ENCODE results near the gene SRGAP2B.
"Not testable (repeated sequence)": the region's sequence is repeated elsewhere in the genome, so short reads cannot be mapped to it uniquely, and the experiment has no call there.

Gene SRGAP2B

GRCh38 chr1:145095284-145096057 lies at the start of gene SRGAP2B, which contains the start of gene FAM72D:
TSS of gene SRGAP2B (minus strand) at chr1:145095328. CDS start at chr1:145092901, 2,427 bp downstream.
TSS of gene FAM72D (plus strand) at chr1:145095974. CDS start at chr1:145096848, 874 bp downstream.
- not testable (repeated sequence) for DNase-seq (ENCODE audit: low spot score)

- DNase-seq (ENCODE audit: low spot score) = not testable (repeated sequence)
Observed at GRCh38 chr1:145144264-145144913, 49.3 kb upstream of the SRGAP2B start.

GRCh38 chr1:145140549-145140948 lies 45.4 kb upstream of the SRGAP2B start:
- not testable (repeated sequence) for DNase-seq (ENCODE audit: low spot score)

GRCh38 chr1:145134476-145134875 lies 39.3 kb upstream of the SRGAP2B start:
- DNase-seq (ENCODE audit: low spot score) = not testable (repeated sequence)

- DNase-seq (ENCODE audit: low spot score) = not testable (repeated sequence)
Observed at GRCh38 chr1:145128697-145129469, 33.8 kb upstream of the SRGAP2B start.

GRCh38 chr1:145127144-145127543 lies 32.0 kb upstream of the SRGAP2B start:
- not testable (repeated sequence) for DNase-seq (ENCODE audit: low spot score)

GRCh38 chr1:145125112-145125511 lies 30.0 kb upstream of the SRGAP2B start:
- not testable (repeated sequence) for DNase-seq (ENCODE audit: low spot score)

GRCh38 chr1:145123992-145124641 lies 29.0 kb upstream of the SRGAP2B start:
- DNase-seq (ENCODE audit: low spot score) = not testable (repeated sequence)

- not testable (repeated sequence) for DNase-seq (ENCODE audit: low spot score)
Observed at GRCh38 chr1:145123062-145123395, 27.9 kb upstream of the SRGAP2B start.

- DNase-seq (ENCODE audit: low spot score) = not testable (repeated sequence)
Observed at GRCh38 chr1:145122344-145123061, 27.4 kb upstream of the SRGAP2B start.

GRCh38 chr1:145119842-145120241 lies 24.7 kb upstream of the SRGAP2B start:
- not testable (repeated sequence) for DNase-seq (ENCODE audit: low spot score)

- not testable (repeated sequence) for DNase-seq (ENCODE audit: low spot score)
Observed at GRCh38 chr1:145115587-145116493, 20.7 kb upstream of the SRGAP2B start.

- not testable (repeated sequence) for DNase-seq (ENCODE audit: low spot score)
Observed at GRCh38 chr1:145114560-145115057, 19.5 kb upstream of the SRGAP2B start.

- DNase-seq (ENCODE audit: low spot score) = not testable (repeated sequence)
Observed at GRCh38 chr1:145112703-145113102, 17.6 kb upstream of the SRGAP2B start.

GRCh38 chr1:145111674-145112073 lies 16.5 kb upstream of the SRGAP2B start:
- not testable (repeated sequence) for DNase-seq (ENCODE audit: low spot score)

- DNase-seq (ENCODE audit: low spot score) = not testable (repeated sequence)
Observed at GRCh38 chr1:145103294-145103693, 8.2 kb upstream of the SRGAP2B start.

- not testable (repeated sequence) for DNase-seq (ENCODE audit: low spot score)
Observed at GRCh38 chr1:145101725-145102124, 6.6 kb upstream of the SRGAP2B start.

- not testable (repeated sequence) for DNase-seq (ENCODE audit: low spot score)
Observed at GRCh38 chr1:145094655-145095211, 395 bp downstream of the SRGAP2B start.

GRCh38 chr1:145093517-145094149 lies 1.5 kb downstream of the SRGAP2B start:
- DNase-seq (ENCODE audit: low spot score) = not testable (repeated sequence)
